Measurements from ENCODE around the gene STOML1.

DNA sequence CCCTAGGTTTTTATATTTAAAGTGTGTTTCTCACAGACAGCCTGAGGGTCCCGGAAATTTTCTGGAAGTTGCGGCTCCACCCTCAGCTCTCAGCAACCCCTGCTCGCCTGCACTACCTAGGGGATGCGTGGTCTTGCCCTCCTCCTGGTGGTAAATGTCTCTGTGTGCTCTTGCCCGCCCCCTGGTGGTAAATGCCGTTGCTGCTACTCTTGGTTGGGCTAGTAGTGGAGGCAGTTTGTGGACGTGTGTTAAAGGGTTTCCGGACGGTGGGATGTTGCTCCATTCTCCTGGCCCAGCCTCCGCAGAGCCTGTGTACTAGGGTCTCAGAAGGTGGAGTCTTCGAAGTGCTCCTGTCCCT, 27.4 kb downstream of the STOML1 start:
- peak; percentile 97 for TF ChIP-seq CTCF (conservative IDR thresholded peaks at IDR 0.05)
- no peak for TF ChIP-seq ZFX (IDR thresholded peaks at IDR 0.05)

All from C4-2B (cell line).